H1 (cell line): ENCODE data around the gene CACNA2D3. TPM values are rescaled to one million over a fixed set of nuclear protein-coding genes. Genes with fewer than 3 reads are reported as not detected.

ENCODE experiments used
- CTCF ChIA-PET: fragments of 300-600 bp; sonication (Branson Sonifier 250); formaldehyde crosslinking; loops from one replicate; lab custom pipeline; 2021; ENCODE audit not compliant: partially characterized antibody; lab: Charles Lee
- POLR2A ChIA-PET: fragments of 300-600 bp; sonication (Branson Sonifier 250); formaldehyde crosslinking; loops from one replicate; lab custom pipeline; 2021; ENCODE audit warnings: inconsistent platforms; ENCODE audit not compliant: partially characterized antibody; lab: Charles Lee
- DNase-seq, 2 experiments: peaks; one replicate each; pipeline versions ENCODE4 v3.0.0 to v3.0.0-alpha.2; 2010 to 2022; ENCODE audit warnings: low spot score in 2 of 2, low read depth in 1 of 2, mixed read lengths in 1 of 2
- FAIRE-seq: peaks from 2 replicates; lab custom pipeline; 2011; peaks lifted over from hg19 to GRCh38; lab: Jason Lieb, UNC
- H2AFZ ChIP-seq: 2 replicates; pipeline ENCODE4 v1.8.1; 2012; ENCODE audit warnings: low read length, inconsistent platforms
- H2AK5ac ChIP-seq: 2 replicates; pipeline ENCODE4 v1.6.1; 2013; ENCODE audit warnings: low read depth, low read length
- H2BK120ac ChIP-seq: replicated peaks from 2 replicates; pipeline ENCODE3; 2013; ENCODE audit warnings: low read depth, low read length, inconsistent platforms
- H2BK12ac ChIP-seq: 2 replicates; pipeline ENCODE4 v1.6.1; 2013; ENCODE audit warnings: low read depth, low read length
- H2BK15ac ChIP-seq: 2 replicates; pipeline ENCODE4 v1.6.1; 2013; ENCODE audit warnings: low read length
- H2BK20ac ChIP-seq: 2 replicates; pipeline ENCODE4 v1.6.1; 2013; ENCODE audit warnings: low read length
- H2BK5ac ChIP-seq: 2 replicates; pipeline ENCODE4 v1.6.1; 2013; ENCODE audit warnings: low read depth, low read length
- H3K14ac ChIP-seq: 2 replicates; pipeline ENCODE4 v1.6.1; 2013; ENCODE audit warnings: inconsistent platforms; ENCODE audit not compliant: insufficient read length
- H3K18ac ChIP-seq: 2 replicates; pipeline ENCODE4 v1.6.1; 2013; ENCODE audit warnings: low read length; ENCODE audit errors: extremely low read depth
- H3K23ac ChIP-seq: 2 replicates; pipeline ENCODE4 v1.6.1; 2013; ENCODE audit warnings: inconsistent platforms; ENCODE audit not compliant: insufficient read length
- H3K23me2 ChIP-seq: 2 replicates; pipeline ENCODE4 v1.6.1; 2013; ENCODE audit warnings: low read depth, low read length
- H3K27ac ChIP-seq: 2 replicates; pipeline ENCODE4 v1.6.1; 2011; ENCODE audit warnings: low read depth, low read length, inconsistent platforms
- H3K27me3 ChIP-seq, 4 experiments: replicated peaks in 1 of 4; 1 replicate in 1 of 4; 2 replicates in 3 of 4; pipeline versions ENCODE4 v1.6.1 to v1.8.1; 2011 to 2013; ENCODE audit warnings: low read length in 3 of 4, mild to moderate bottlenecking in 3 of 4, inconsistent platforms in 2 of 4, mixed read lengths in 2 of 4, moderate library complexity in 1 of 4; ENCODE audit not compliant: control insufficient read depth in 3 of 4, insufficient read depth in 3 of 4; ENCODE audit errors: extremely low read depth in 1 of 4
- H3K36me3 ChIP-seq, 4 experiments: 2 replicates each; pipeline versions ENCODE4 v1.6.1 to v1.8.1; 2011 to 2013; ENCODE audit warnings: mild to moderate bottlenecking in 4 of 4, low read length in 3 of 4, moderate library complexity in 2 of 4, control low read depth in 1 of 4, inconsistent platforms in 1 of 4; ENCODE audit not compliant: insufficient read depth in 4 of 4, control insufficient read depth in 2 of 4
- H3K4ac ChIP-seq: replicated peaks from 2 replicates; pipeline ENCODE3; 2013; ENCODE audit warnings: low read length, low read depth, mixed read lengths, inconsistent platforms; ENCODE audit not compliant: insufficient read length
- H3K4me1 ChIP-seq, 4 experiments: replicated peaks in 1 of 4; 1 replicate in 1 of 4; 2 replicates in 3 of 4; pipeline versions ENCODE4 v1.6.1 to v1.8.1; 2011 to 2013; ENCODE audit warnings: low read length in 3 of 4, inconsistent platforms in 2 of 4, mixed read lengths in 1 of 4; ENCODE audit not compliant: insufficient read depth in 4 of 4, control insufficient read depth in 3 of 4
- H3K4me2 ChIP-seq, 2 experiments: 2 replicates each; pipeline versions ENCODE4 v1.6.1 to v1.8.1; 2011 to 2013; ENCODE audit warnings: low read depth in 2 of 2, low read length in 2 of 2, control low read depth in 1 of 2, inconsistent platforms in 1 of 2, mild to moderate bottlenecking in 1 of 2; ENCODE audit not compliant: insufficient read depth in 1 of 2
- H3K4me3 ChIP-seq, 4 experiments: fragments of 200-600, 300-600 bp in 1 of 4; sonication (generic), shearing (Covaris generic), sonication (Bioruptor Twin) in 1 of 4; 2 replicates each; pipeline versions ENCODE4 v1.5.1 to v1.8.1; 2011 to 2016; ENCODE audit warnings: low read length in 4 of 4, low read depth in 3 of 4, control low read depth in 2 of 4, inconsistent platforms in 2 of 4, mild to moderate bottlenecking in 2 of 4, mixed read lengths in 1 of 4, moderate library complexity in 1 of 4; ENCODE audit not compliant: insufficient read depth in 2 of 4; ENCODE audit errors: extremely low read depth in 1 of 4
- H3K56ac ChIP-seq: replicated peaks from 2 replicates; pipeline ENCODE3; 2013; ENCODE audit warnings: low read depth, mild to moderate bottlenecking, mixed read lengths, low read length, inconsistent platforms; ENCODE audit not compliant: insufficient read length
- H3K79me1 ChIP-seq: 2 replicates; pipeline ENCODE4 v1.6.1; 2013; ENCODE audit warnings: low read depth, low read length, control low read depth
- H3K79me2 ChIP-seq, 2 experiments: 2 replicates each; pipeline versions ENCODE4 v1.6.1 to v1.8.1; 2012 to 2013; ENCODE audit warnings: low read length in 2 of 2, mild to moderate bottlenecking in 2 of 2, inconsistent platforms in 1 of 2; ENCODE audit not compliant: insufficient read depth in 2 of 2, control insufficient read depth in 1 of 2
- H3K9ac ChIP-seq, 4 experiments: replicated peaks in 1 of 4; 1 replicate in 1 of 4; 2 replicates in 3 of 4; pipeline versions ENCODE4 v1.6.1 to v1.8.1; 2011 to 2013; ENCODE audit warnings: low read depth in 3 of 4, low read length in 3 of 4, control low read depth in 2 of 4, mild to moderate bottlenecking in 2 of 4, moderate library complexity in 2 of 4, inconsistent platforms in 1 of 4; ENCODE audit errors: extremely low read depth in 1 of 4
- H3K9me3 ChIP-seq, 2 experiments: 2 replicates each; pipeline versions ENCODE4 v1.6.1 to v1.8.1; 2012 to 2013; ENCODE audit warnings: mild to moderate bottlenecking in 2 of 2, moderate library complexity in 2 of 2, control low read depth in 1 of 2, inconsistent platforms in 1 of 2, low read depth in 1 of 2, low read length in 1 of 2, mixed read lengths in 1 of 2; ENCODE audit not compliant: insufficient read depth in 2 of 2
- H4K20me1 ChIP-seq, 2 experiments: replicated peaks in 1 of 2; 2 replicates each; pipeline versions ENCODE3 to v1.8.1; 2011 to 2013; ENCODE audit warnings: inconsistent platforms in 2 of 2, low read length in 2 of 2, mild to moderate bottlenecking in 1 of 2; ENCODE audit not compliant: insufficient read depth in 2 of 2, control insufficient read depth in 1 of 2
- H4K5ac ChIP-seq: 2 replicates; pipeline ENCODE4 v1.6.1; 2013; ENCODE audit warnings: low read length, low read depth, mixed read lengths, inconsistent platforms; ENCODE audit not compliant: insufficient read length
- H4K8ac ChIP-seq: 2 replicates; pipeline ENCODE4 v1.8.0; 2013; ENCODE audit warnings: mild to moderate bottlenecking, moderate library complexity, low read length, inconsistent platforms; ENCODE audit not compliant: insufficient read depth; ENCODE audit errors: extremely low read depth
- H4K91ac ChIP-seq: replicated peaks from 2 replicates; pipeline ENCODE3; 2013; ENCODE audit warnings: low read length, mixed read lengths, inconsistent platforms; ENCODE audit not compliant: insufficient read length
- BCL11A ChIP-seq, 2 experiments: IDR thresholded peaks; one replicate each; pipeline ENCODE4 v1.6.1; 2011; ENCODE audit warnings: low read depth in 2 of 2, low read length in 2 of 2, mild to moderate bottlenecking in 2 of 2
- CBX5 ChIP-seq: fragments of 300-800, 300-1000 bp; sonication (generic); IDR thresholded peaks from 2 replicates; pipeline ENCODE4 v1.7.1; 2016; ENCODE audit warnings: antibody characterized with exemption, low read length, low read depth
- POLR2A ChIP-seq, 2 experiments: IDR thresholded peaks; 1 replicate in 1 of 2; 2 replicates in 1 of 2; pipeline ENCODE4 v1.6.1; 2011; ENCODE audit warnings: low read depth in 2 of 2, low read length in 2 of 2, mild to moderate bottlenecking in 2 of 2; ENCODE audit errors: control extremely low read depth in 1 of 2
- TAF1 ChIP-seq: IDR thresholded peaks from 2 replicates; pipeline ENCODE4 v1.6.1; 2011; ENCODE audit warnings: mild to moderate bottlenecking, low read depth, low read length
- ZNF274 ChIP-seq: IDR thresholded peaks from 2 replicates; pipeline ENCODE4 v1.7.0; 2012; ENCODE audit warnings: low read length, borderline replicate concordance; ENCODE audit errors: extremely low read depth
- WGBS, 2 experiments: shearing (Covaris generic) in 1 of 2; methylation state at CpG; one replicate each; pipeline versions ENCODE4 v1.1.6 to v1.1.7; 2013 to 2015; ENCODE audit warnings: low lambda C conversion rate in 2 of 2, mixed read lengths in 2 of 2, inconsistent platforms in 1 of 2, low coverage in 1 of 2, missing lambda C conversion rate in 1 of 2; ENCODE audit not compliant: insufficient replicate concordance in 2 of 2, insufficient coverage in 1 of 2, insufficient read length in 1 of 2; ENCODE audit errors: extremely low coverage in 1 of 2, missing lambda C conversion rate in 1 of 2; 5-methylcytosine and 5-hydroxymethylcytosine counted together
- polyA plus RNA-seq, 7 experiments: library from polyadenylated mRNA; depleted of rRNA in 3 of 7; stranded (reverse) in 5 of 7; unstranded in 2 of 7; fragments of >200 nt in 5 of 7; fragments of 200-250 nt in 2 of 7; gene quantifications; 1 replicate in 5 of 7; 2 replicates in 1 of 7; 4 replicates in 1 of 7; pipeline versions ENCODE4 v1.2.1 to v1.2.3, GENCODE V29; 2011 to 2013; ENCODE audit warnings: missing spikeins in 2 of 7, mixed read lengths in 2 of 7
- total RNA-seq: library from RNA; stranded (reverse); fragmentation: NEBNext Ultra II Directional; extraction: Animal tissue kit (Norgen Biotek cat#: 25700); gene quantifications from 2 replicates; pipeline ENCODE4 v1.2.1, GENCODE V29; 2021
- TF ChIP-seq, protein P1 (sequence below): IDR thresholded peaks from 2 replicates; pipeline ENCODE4 v1.6.1; 2012; ENCODE audit warnings: inconsistent platforms
- TF ChIP-seq, protein P2 (sequence below): IDR thresholded peaks from 2 replicates; pipeline ENCODE4 v1.6.1; 2011; ENCODE audit warnings: low read length, improper control_type of control experiment

The CACNA2D3 gene
- total and polyA plus RNA-seq, 2 of the 8 experiments (the other 6 are each of a cell fraction or from before 2014, with no cell fraction given) = 1.5 to 1.8 TPM

DNA sequence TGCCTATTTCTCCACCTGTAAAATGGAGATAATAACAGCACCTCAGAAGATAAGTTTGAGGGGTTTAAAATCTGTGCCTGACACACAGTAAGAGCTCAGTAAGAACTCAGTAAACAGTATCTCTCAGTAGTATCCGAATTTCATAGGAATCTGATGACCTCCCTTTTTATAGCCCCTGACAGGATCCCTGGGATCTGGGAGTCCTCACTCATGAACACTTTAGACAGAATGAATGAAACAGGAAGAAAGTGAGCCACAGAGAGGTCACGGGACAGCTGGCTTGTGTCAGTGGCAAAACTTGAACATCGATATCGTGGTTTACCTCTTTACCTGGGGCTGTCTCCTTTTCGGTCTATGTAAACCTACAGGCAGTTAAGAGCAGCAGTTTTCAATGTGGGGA is 754.3 kb downstream of the CACNA2D3 start:
- CTCF ChIA-PET = interaction anchor here (1.0 to 2.0 kb wide), 2 partner anchors 20 to 24 kb away, joined by 3 to 6 read pairs; no protein-coding TSS in a partner anchor
- Histone ChIP-seq H3K18ac (no peak overlapping the region), H3K9ac (no peak overlapping the region), H2BK12ac (no peak overlapping the region), H4K20me1 (no peaks in the 10 kb centered on the region), H3K79me2 (no peaks in the 10 kb centered on the region), H3K4me2 (no peak overlapping the region), H3K36me3 (no peaks in the 10 kb centered on the region), H3K27me3 (no peaks in the 10 kb centered on the region), H2BK120ac (no peak overlapping the region), H3K23ac (no peak overlapping the region), H3K23me2 (no peaks in the 10 kb centered on the region), H4K8ac (no peak overlapping the region), H3K27ac (no peak overlapping the region), H2BK15ac (no peak overlapping the region), H3K4me1 (peaks cover 0 to 3% (median 0%) of the 10 kb centered on the region in 4 experiments; a peak in 4 of 7 replicates), H4K91ac (no peak overlapping the region), H3K79me1 (no peaks in the 10 kb centered on the region), H2AFZ (no peak overlapping the region), H3K4me3 (no peak overlapping the region), H3K4ac (no peak overlapping the region), H3K56ac (no peak overlapping the region), H4K5ac (no peak overlapping the region), H3K9me3 (no peaks in the 10 kb centered on the region), H2BK5ac (no peak overlapping the region), H3K14ac (no peak overlapping the region), H2BK20ac (no peak overlapping the region), H2AK5ac (no peak overlapping the region)
- no peak for DNase-seq
- TF ChIP-seq, protein P1, sequence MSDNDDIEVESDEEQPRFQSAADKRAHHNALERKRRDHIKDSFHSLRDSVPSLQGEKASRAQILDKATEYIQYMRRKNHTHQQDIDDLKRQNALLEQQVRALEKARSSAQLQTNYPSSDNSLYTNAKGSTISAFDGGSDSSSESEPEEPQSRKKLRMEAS = no peak
- TF ChIP-seq POLR2A (IDR thresholded peaks at IDR 0.05; ENCODE audit: control extremely low read depth in 1 of 2, low read depth in 2 of 2, low read length in 2 of 2) (no peak), CBX5 (no peak), ZNF274 (no peak), TAF1 (no peak), BCL11A (IDR thresholded peaks at IDR 0.05; ENCODE audit: low read depth in 2 of 2, low read length in 2 of 2) (no peak)
- TF ChIP-seq, protein P2, sequence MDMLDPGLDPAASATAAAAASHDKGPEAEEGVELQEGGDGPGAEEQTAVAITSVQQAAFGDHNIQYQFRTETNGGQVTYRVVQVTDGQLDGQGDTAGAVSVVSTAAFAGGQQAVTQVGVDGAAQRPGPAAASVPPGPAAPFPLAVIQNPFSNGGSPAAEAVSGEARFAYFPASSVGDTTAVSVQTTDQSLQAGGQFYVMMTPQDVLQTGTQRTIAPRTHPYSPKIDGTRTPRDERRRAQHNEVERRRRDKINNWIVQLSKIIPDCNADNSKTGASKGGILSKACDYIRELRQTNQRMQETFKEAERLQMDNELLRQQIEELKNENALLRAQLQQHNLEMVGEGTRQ = no peak
- POLR2A ChIA-PET = no interaction called here
- WGBS, 2 experiments = 93% methylated on average over 5 of the region's 5 CpGs; no CpG with 5 or more reads in 1 of the 2 experiments
- FAIRE-seq = no peak
